Jurkat, Clone E6-1 (cell line): ENCODE results near the gene TOMM40.
"Not testable (repeated sequence)": the region's sequence is repeated elsewhere in the genome, so short reads cannot be mapped to it uniquely, and the experiment has no call there.

Source experiments
- DNase-seq: peaks from one replicate; pipeline ENCODE4 v3.0.0-alpha.2; 2011; ENCODE audit warnings: low read depth, low spot score
- H3K4me3 ChIP-seq: 2 replicates; pipeline ENCODE4 v1.5.1; 2011; ENCODE audit warnings: mild to moderate bottlenecking, low read length, control low read depth, moderate library complexity

The TOMM40 gene

DNA sequence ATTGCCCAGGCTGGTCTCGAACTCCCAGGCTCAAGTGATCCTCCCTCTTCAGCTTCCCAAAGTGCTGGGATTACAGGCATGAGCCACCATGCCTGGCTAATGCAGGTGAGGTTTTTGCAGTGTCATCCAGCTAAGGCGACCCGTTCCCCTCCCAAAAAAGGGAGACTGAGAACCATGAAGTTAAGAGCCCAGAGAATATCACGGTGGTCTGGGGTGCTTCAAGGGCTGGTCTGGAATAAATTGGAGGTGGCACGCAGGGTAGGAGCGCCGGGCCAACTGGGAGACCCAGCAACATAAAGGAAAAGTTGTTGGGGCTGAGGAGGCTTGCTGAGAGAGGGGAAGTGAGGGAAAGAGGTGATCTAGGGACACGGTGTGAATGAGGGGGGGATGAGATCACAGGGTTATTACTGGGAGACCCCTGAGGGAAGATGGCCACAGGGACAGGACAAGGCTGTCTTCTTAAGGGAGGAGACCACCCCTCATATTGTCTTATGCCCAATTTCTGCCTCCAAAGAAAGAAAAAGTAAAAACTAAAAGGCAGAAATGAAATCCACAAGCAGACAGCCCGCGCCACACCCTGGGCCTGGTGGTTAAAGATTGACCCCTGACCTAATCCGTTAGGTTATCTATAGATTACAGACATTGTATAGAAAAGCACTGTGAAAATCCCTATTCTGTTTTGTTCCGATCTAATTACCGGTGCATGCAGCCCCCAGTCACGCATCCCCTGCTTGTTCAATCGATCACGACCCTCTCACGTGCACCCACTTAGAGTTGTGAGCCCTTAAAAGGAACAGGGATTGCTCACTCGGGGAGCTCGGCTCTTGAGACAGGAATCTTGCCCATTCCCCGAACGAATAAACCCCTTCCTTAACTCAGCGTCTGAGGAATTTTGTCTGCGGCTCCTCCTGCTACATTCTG, 22.7 kb downstream of the TOMM40 start:
- DNase-seq, H3K4me3 ChIP-seq: not testable (repeated sequence)

DNA sequence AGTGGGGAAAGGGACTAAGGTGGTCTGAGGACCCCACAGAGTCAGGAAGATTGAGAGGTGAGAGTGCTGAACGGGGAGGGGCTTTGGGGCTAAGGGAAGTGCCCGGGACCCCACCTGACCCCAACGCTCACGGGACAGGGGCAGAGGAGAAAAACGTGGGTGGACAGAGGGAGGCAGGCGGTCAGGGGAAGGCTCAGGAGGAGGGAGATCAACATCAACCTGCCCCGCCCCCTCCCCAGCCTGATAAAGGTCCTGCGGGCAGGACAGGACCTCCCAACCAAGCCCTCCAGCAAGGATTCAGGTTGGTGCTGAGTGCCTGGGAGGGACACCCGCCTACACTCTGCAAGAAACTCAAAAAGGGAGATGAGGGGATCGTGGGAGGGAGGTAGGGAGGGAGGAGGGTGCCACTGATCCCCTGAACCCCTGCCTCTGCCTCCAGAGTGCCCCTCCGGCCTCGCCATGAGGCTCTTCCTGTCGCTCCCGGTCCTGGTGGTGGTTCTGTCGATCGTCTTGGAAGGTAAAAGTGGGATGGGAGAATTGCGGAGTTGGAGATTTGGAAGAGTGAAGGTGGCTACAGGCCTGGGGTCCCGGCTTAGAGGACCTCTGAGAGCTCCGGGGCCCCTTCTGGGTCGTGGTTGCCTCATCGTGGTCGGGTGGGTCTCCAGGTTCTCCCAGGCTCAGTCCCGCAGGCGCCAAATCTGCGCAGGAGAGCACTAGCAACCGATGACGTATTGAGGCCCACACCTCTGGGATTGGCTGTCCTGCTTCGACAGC, 23.6 kb downstream of the TOMM40 start, which contains the start of gene APOC1:
Gene APOC1, plus strand, starts transcription at position 176 of the 774 bp plus-strand sequence. Its CDS starts 284 bp downstream, at position 460.
- peak within 1 kb of the TSS; percentile 55 for H3K4me3 ChIP-seq
- DNase-seq = peak; percentile 77

DNA sequence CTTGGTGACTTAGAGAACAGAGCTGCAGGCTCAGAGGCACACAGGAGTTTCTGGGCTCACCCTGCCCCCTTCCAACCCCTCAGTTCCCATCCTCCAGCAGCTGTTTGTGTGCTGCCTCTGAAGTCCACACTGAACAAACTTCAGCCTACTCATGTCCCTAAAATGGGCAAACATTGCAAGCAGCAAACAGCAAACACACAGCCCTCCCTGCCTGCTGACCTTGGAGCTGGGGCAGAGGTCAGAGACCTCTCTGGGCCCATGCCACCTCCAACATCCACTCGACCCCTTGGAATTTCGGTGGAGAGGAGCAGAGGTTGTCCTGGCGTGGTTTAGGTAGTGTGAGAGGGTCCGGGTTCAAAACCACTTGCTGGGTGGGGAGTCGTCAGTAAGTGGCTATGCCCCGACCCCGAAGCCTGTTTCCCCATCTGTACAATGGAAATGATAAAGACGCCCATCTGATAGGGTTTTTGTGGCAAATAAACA, 33.2 kb downstream of the TOMM40 start:
- no peak for DNase-seq
- H3K4me3 ChIP-seq = no peak overlapping the region

DNA sequence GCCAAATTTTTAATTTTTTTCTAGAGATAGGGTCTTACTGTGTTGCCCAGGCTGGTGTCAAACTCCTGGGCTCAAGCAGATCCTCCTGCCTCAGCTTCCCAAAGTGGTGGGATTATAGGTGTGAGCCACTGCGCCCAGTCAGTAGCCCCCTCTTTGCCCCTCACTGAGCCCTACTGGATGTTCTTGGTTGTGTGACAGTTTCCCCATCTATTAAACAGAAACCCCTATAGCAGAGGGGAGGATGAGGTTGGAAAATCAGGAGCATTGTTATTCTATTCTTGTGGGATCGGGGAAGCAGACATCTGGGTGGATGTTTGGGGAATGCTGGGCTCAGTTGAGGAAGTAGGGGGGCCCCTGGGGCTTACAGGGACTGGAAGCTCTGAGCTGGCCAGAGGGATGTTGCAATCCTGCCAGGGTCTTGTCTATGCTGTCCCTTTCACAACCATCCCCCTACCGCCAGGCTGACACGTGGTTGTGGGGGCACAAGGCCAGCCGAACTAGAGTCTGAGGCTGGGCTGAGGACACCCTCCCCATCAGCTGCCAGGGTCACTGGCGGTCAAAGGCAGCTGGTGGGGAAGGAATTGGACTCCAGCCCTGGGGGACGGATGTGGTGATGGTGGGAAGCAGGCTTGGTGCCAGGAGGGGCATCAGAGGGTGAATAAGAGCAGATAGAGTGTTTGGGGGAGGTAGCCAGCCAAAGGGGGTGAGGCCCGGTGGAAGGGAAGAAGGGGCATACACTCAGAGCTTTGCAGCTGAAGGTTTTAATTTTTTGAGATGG, 34.2 kb downstream of the TOMM40 start:
- no peak overlapping the region for H3K4me3 ChIP-seq
- DNase-seq = no peak

DNA sequence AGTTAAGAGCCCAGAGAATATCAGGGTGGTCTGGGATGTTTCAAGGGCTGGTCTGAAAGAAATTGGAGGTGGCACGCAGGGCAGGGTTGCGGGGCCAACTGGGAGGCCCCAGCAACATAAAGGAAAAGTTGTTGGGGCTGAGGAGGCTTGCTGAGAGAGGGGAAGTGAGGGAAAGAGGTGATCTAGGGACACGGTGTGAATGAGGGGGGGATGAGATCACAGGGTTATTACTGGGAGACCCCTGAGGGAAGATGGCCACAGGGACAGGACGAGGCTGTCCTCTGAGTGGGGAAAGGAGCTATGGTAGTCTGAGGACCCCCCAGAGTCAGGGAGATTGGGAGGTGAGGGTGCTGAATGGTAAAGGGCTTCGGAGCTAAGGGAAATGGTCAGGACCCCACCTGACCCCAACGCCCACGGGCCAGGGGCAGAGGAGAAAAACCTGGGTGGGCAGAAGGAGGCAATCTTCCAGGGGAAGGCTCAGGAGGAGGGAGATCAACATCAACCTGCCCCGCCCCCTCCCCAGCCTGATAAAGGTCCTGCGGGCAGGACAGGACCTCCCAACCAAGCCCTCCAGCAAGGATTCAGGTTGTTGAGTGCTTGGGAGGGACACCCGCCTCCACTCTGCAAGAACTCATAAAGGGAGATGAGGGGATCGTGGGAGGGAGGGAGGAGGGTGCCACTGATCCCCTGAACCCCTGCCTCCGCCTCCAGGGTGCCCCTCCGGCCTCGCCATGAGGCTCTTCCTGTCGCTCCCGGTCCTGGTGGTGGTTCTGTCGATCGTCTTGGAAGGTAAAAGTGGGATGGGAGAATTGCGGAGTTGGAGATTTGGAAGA, 35.4 kb downstream of the TOMM40 start:
- DNase-seq, H3K4me3 ChIP-seq: not testable (repeated sequence)

DNA sequence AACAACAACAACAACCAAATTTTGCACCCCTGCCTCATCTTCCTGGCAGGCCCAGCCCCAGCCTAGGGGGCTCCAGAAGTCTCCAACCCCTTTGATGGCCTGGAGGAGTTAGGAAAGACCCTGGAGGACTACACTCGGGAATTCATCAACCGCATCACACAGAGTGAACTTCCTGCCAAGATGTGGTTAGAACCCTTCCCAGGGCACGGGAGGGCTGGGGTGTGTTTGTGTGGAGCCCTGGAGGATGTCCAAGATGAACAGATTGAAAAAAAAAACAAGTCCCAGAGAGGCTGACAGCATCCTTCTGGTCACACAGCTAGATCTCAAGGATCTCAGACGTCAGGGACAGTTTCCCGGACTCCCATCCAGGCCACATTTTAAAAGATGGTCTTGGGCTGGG, 36.7 kb downstream of the TOMM40 start:
- no peak overlapping the region for H3K4me3 ChIP-seq
- DNase-seq = no peak

DNA sequence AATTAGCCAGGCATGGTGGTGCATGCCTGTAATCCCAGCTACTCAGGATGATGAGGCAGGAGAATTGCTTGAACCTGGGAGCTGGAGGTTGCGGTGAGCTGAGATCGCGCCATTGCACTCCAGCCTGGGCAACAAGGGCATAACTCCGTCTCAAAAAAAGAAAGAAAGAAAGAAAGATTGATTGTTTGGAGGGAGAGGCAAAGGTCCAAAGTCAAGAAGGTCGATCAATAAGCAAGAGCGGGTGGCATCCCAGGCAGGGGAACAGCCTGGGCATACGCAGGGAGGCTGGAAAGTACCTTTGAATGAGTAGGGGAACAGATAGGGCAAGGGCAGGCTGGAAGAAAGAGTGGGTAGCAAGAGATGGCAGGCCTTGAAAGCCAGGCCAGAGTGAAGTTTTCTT, 39.0 kb downstream of the TOMM40 start:
- DNase-seq = no peak
- no peak overlapping the region for H3K4me3 ChIP-seq

DNA sequence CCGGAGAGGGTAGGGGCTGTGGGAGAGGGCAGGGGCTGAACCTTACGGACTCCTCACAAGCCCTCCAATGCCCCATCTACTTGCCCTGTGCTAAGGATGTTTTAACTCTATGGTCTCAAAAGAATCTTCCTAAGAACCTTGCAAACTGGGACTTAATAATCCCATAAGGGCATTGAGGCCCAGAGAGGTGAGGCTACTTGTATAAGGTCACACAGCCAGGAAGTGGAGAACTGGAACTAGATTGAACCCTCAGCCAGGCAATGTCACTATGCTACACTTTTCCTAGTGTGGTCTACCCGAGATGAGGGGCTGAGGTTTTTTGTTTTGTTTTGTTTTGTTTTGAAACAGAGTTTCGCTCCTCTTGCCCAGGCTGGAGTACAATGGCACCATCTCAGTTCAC, 40.5 kb downstream of the TOMM40 start:
- no peak overlapping the region for H3K4me3 ChIP-seq
- no peak for DNase-seq

DNA sequence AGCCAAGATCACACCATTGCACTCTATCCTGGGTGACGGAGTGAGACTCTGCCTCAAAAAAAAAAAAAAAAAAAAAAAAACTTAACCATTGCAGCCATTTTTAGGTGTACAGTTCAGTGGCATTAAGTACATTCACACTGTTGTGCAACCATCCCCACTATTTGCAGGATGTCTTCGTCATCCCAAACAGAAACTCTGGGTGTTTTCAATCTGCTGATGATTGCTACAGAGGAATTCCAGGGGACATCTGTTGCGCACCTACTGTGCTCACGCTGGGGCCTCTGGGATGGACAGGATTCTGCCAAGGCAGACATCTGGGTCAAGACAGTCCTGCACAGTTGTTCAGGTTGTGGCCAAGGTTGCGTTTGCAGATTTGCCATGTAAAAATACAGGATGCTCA, 48.6 kb downstream of the TOMM40 start:
- DNase-seq = no peak

DNA sequence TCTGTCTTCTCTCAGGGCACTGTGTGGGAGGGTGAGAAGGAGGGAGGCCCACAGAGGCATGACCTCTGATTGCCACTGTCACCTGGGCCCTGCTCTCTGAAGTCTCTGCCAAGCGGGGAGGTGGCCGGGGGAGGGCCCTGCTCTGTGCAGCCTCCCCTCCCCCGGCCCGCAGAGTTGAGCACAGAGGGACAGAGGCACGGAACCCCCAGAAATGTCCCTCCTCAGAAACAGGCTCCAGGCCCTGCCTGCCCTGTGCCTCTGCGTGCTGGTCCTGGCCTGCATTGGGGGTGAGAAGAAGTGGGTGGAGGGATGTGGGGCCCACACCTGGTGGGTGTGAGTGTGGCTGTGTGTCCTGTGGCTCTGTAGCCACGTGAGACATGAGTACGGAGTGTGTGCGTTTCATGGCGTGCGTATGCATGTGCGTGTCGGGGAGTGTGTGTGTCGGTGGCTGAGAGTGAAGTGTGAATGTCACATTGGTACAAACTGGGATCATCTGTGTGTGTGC, 51.1 kb downstream of the TOMM40 start, which contains the start of gene APOC4:
Gene APOC4, plus strand, starts transcription at position 171 of the 505 bp plus-strand sequence. Its CDS starts 41 bp downstream, at position 212.
- DNase-seq = no peak
- no peak within 1 kb of the TSS for H3K4me3 ChIP-seq

More for the DNA sequence above, 48.6 kb downstream of the TOMM40 start:
- H3K4me3 ChIP-seq = no peak overlapping the region

DNA sequence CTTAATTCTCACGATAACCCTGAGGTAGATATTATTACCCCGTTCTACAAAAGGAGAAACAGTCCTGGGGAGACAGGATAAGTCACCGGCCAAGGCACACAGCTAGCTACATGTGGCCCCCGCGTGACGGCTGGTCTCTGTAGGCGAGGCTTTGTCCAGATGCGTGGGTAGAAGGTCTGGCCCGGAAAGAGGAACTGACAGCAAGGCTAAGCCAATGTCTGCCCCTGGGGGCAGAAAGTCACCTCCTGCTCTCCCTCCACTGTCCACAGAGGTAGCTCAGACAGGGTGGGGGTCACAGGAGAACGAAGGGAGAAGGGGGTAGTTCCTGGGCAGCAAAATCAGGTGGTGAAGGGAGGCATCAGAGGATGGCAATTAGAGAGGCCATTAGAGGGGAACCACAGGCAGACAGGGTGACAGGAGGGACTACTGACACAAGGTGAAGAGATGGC, 52.8 kb downstream of the TOMM40 start:
- H3K4me3 ChIP-seq = no peak overlapping the region
- no peak for DNase-seq

DNA sequence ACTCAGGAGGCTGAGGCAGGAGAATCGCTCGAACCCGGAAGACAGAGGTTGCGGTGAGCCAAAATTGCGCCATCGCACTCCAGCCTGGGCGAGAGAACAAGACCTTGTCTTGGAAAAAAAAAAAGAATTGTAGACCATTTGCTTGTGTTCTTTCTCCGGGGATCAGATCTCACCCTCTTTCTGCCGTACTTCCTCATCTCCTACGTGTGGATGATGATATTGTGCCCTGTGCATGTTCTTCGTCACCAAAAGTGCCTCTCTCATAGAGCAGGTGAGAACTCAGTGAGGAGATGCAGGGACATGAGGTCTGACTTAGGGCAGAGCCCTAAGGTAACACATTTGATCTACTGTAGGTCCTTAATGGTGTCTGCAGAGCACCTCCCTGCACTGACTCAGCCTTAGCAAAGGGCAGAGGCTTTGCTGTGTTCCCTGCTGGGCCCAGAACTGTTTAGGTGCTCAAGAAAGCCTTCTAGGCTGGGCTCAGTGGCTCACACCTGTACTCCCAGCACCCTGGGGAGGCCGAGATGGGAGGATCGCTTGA, 56.1 kb downstream of the TOMM40 start:
- H3K4me3 ChIP-seq = no peak overlapping the region
- no peak for DNase-seq

DNA sequence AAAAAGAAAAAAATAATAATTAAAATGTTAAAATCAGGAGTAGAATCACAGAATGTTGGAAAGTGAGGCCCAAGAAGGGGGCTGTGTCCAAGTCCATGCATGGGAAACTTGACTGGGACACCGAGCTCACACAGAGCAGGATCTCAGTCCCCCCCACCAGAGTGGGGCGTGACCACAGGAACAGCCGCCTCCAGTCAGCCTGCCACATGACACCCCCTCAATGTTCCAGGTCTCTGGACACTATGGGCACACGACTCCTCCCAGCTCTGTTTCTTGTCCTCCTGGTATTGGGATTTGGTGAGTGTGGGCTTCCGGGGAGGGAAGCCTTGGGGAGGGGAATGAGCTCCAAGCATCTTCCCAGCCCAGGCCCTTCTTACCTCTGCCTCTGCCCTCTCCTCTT, 57.2 kb downstream of the TOMM40 start:
- no peak for DNase-seq

DNA sequence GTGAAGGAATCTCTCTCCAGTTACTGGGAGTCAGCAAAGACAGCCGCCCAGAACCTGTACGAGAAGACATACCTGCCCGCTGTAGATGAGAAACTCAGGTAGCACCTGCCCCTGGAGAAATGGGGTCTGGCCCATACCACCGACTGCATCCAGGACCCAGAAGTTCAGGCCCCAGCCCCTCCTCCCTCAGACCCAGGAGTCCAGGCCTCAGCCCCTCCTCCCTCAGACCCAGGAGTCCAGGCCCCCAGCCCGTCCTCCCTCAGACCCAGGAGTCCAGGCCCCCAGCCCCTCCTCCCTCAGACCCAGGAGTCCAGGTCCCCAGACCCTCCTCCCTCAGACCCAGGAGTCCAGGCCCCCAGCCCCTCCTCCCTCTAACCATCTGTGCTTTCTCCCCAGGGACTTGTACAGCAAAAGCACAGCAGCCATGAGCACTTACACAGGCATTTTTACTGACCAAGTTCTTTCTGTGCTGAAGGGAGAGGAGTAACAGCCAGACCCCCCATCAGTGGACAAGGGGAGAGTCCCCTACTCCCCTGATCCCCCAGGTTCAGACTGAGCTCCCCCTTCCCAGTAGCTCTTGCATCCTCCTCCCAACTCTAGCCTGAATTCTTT, 57.8 kb downstream of the TOMM40 start:
- DNase-seq = no peak
- H3K4me3 ChIP-seq = no peak overlapping the region

More for the DNA sequence above, 57.2 kb downstream of the TOMM40 start:
- no peak overlapping the region for H3K4me3 ChIP-seq

DNA sequence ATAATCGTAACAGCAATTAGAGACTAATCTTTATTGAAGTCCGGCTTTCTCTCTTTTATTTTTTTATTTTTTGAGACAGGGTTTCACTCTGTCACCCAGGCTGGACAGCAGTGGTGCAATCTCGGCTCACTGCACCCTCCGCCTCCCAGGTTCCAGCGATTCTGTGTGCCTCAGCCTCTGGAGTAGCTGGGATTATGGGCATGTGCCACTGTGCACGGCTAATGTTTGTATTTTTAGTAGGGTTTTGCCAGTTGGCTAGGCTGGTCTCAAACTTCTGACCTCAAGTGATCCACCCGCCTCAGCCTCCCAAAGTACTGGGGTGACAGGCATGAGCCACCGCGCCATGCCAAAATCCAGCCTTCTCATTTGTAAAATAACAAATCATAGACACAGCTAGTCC, 58.5 kb downstream of the TOMM40 start:
- no peak overlapping the region for H3K4me3 ChIP-seq
- DNase-seq = no peak

DNA sequence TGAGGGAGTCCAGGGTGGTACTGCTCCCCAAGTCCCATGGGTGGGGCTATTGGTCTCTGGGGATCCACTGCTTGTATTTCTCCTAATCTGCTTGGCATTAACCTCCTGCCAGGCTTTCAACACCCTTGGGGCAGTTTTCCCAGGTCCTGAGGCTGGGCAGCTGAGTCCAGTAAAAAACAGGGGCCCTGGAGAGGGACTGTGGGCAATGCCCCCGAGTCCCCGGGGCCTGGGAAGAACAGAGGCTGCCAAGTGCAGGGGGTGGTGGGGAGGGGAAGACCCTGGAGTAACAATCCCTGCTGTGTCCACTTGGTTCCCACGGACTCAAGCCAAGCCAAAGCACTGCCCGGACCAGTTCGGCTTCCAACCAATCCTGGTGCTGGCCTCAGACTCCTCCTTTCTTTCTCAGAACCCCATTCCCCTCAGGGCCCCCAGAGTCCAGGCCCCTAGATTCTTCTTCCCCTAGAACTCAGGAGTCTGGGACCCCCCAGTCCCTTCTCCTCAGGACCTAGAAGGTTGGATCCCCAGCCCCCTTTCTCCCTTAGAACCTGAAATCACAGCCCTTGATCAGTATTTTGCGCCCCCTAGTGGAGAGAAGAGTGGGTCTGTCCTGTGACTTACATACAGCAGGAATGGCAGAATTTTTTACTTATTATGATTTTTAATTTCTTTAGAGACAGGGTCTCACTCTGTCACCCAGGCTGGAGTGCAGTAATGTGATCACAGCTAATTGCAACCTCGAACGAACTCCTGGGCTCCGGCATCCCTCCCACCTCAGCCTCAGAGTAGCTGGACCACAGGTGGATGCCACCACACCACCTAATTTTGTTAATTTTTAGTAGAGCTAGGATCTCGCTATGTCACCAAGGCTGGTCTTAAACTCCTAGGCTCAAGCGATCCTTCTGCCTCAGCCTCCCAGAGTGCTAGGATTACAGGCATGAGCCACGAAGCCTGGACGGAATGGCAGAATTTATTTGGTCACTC, 60.4 kb downstream of the TOMM40 start:
- no peak overlapping the region for H3K4me3 ChIP-seq
- DNase-seq = peak; percentile 70
